HG03103 (cell line): ENCODE results near the gene LRRTM1.

Source experiments
- ATAC-seq: cut with Tn5 transposase; IDR thresholded peaks from one replicate; pipeline ENCODE4 v1.9.1; 2021; ENCODE audit warnings: low read depth; ENCODE audit not compliant: unreplicated experiment

LRRTM1 gene

DNA sequence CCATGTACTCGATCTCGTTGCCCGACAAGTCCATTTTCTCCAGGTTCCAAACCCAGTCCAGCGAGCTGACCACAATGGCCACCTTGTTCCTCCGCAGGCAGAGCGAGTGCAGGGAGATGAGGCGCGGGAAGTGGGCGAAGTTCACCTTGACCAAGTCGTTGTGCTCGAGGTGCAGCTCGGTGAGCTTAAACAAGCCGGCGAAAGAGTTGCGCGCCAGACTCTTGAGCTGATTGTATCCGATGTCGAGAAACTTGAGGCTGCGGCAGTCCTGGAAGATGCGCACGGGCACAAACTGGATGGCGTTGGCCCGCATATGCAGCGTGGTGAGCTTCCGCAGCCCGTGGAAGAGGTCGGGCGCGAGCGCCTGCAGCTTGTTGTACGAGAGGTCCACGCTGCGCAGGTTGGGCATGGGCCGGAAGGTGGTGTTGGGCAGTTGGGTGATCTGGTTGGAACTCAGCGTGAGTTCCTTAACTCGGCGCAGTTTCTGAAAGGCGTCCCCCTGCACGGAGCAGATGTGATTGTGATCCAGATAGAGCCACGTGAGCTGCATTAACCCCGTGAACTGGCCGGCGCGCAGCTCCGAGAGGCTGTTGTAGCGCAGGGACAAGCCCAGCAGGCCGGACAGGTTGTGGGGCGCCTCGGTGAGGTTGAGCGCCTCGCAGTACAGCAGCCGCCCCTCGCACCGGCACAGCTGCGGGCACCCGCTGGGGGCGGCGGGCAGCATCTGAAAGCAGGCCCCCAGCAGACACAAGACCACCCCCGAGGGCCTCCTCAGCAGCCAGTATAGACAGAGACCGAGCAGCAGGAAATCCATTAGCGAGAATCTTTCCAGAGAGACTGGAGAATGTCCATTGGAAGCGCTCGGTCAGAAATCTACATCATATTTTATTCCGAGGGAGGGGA is 1.3 kb downstream of the LRRTM1 start:
- no peak for ATAC-seq

GRCh38 chr2:80302314-80303005 is 2.1 kb downstream of the LRRTM1 start:
- no peak for ATAC-seq

DNA sequence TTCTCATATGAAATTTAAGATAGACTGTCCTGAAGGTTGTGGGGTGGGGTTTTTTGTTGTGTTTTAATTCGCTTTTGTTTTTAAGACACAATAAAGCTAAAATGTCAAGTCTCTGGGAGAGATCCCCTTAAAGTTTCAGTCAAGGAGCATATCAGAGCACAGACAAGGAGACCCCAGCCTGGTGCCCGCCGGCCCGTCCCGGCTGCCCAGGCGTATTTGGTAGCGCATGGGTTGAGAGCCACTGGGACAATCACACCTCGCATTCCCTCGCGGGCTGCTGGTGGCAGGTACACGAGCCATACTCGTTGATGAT is 2.6 kb downstream of the LRRTM1 start:
- no peak for ATAC-seq

GRCh38 chr2:80300954-80301353 is 3.6 kb downstream of the LRRTM1 start:
- no peak for ATAC-seq

DNA sequence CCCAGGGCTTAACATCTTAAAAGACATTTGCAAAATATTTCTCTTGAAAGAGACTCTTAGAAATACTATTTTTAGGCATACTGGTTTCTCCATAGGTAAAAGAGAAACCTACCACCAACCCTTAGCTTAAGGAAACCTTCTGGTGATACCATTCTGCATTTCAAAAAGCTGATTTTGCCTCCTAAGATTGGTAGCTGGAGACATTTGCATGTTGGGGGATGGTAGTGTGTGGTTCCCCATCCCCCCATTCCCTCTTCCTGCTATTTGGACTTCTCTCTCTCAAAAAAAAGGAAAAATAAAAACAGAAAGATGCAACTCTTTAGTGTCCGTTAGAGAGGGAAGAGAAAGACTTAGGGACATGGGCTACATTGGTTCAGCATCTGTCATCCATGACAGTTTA is 4.2 kb downstream of the LRRTM1 start:
- no peak for ATAC-seq

DNA sequence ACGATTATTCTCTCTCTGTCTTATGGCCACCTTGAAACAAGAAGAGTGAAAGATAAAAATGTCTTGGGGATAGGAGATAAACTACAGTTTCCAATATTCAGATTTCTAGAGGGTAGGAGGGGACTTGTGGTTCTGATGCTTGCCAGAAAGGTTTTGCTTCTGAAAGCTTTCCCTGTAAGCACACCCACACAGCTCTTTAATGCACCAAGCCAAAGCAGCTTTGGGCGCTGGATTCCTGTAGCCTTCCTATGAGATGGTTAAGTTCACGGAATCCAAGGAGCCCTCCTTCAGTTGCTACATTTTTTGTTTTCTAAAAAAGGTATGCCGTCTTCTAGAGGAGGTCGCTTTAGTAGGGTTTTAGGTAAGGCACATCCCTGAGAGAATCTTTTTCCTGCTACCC is 4.9 kb downstream of the LRRTM1 start:
- ATAC-seq: no peak

DNA sequence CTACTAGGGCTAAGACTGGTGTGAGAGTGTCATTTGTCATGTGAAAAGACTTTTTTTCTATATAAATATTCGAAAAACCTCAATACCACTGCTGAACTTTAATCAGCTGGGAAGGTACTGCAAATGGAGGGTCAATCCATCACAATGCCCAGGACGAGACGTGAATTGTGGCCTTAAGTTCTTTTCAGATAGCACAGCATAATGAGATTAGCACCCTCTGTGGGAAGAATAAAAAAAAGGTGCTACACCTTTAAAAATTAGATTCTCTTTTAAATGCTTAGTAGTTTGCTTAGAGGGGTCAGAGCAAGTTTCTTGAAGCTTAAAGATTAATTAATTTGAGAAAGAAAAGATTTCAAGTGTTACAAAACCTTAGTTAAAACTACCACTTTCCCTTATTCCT is 5.6 kb downstream of the LRRTM1 start:
- no peak for ATAC-seq

- ATAC-seq: no peak
Measured at GRCh38 chr2:80293039-80293438, 11.5 kb downstream of the LRRTM1 start.

DNA sequence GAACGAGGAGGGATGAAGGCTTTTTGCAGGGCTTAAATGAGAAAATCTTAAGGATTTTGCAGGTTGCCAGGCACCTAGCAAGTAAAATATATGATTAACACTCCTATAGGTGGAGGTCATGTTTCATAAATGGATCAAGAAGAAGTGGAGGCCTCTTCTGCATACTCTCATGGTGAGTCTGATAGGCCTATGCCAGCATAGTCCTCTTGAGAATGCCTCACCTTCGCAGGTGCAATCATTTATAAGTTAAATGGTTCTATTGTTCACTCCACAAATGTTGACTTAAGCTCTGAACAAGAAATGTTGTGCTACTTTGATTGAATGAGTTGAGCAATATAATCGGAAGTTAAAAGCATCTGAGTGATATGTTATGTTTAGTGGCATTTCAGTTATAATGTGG is 12.1 kb downstream of the LRRTM1 start:
- no peak for ATAC-seq

- no peak for ATAC-seq
Measured at GRCh38 chr2:80291656-80292055, 12.9 kb downstream of the LRRTM1 start.

GRCh38 chr2:80288576-80288975 is 16.0 kb downstream of the LRRTM1 start:
- ATAC-seq: no peak

GRCh38 chr2:80281049-80281448 is 23.5 kb downstream of the LRRTM1 start:
- no peak for ATAC-seq

DNA sequence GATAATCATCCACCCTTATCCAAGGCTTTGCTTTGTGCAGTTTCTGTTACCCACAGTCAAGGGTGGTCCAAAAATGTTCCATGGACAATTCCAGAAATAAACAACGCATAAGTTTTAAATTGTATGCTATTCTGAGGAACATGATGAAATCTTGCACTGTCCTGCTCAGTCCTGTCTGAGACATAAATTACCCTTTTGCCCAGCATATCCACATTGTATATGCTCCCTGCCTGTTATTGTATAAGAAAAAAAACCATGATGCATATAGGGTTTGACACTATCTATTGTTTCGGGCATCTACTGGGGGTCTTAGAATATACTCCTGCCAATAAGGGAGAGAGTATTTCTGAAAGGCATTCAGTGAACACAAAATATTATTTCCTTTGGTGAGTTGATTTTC is 24.0 kb downstream of the LRRTM1 start:
- no peak for ATAC-seq

GRCh38 chr2:80269806-80270205 is 34.7 kb downstream of the LRRTM1 start:
- ATAC-seq: no peak

GRCh38 chr2:80266231-80266630 is 38.3 kb downstream of the LRRTM1 start:
- ATAC-seq: no peak

- no peak for ATAC-seq
Measured at GRCh38 chr2:80259292-80259691, 45.3 kb downstream of the LRRTM1 start.

DNA sequence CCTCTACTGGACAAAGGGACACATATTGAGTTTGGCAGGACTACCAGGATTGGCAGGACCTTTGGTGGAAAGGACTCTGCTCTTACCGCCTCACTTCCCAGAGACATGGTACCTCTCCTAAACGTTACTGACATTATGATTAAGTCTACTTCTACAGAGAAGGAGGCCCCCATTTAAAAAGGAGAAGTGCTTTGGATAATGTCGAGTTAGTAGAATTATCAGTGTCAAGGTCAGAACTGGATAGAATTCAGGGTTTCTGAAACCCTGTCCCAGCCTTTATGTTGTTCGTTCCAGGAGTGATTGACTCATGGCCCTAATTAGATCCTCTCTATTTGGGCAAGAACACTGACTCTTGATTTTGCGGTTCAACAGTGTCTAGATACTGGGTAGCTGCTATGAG is 45.8 kb downstream of the LRRTM1 start:
- ATAC-seq: no peak

GRCh38 chr2:80258341-80258740 is 46.2 kb downstream of the LRRTM1 start:
- ATAC-seq: no peak

DNA sequence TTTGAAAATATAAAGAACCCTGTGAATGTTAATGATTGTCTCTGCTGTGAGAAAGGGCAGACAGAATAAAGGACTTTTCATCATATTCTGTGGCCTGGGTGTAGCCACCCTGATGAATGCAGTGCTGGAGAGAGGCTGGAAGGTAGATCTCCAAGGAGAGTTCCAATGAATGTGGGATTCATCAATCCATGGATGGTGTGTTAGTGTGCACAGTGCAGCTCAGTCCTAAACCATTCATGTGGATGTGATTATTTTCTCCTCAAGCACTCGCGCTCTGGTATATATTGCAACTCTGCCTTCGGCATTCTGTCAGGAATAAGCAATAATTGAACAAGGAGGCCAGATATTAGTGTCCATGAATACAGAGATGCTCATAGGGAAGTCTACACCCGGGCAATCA is 47.1 kb downstream of the LRRTM1 start:
- no peak for ATAC-seq

DNA sequence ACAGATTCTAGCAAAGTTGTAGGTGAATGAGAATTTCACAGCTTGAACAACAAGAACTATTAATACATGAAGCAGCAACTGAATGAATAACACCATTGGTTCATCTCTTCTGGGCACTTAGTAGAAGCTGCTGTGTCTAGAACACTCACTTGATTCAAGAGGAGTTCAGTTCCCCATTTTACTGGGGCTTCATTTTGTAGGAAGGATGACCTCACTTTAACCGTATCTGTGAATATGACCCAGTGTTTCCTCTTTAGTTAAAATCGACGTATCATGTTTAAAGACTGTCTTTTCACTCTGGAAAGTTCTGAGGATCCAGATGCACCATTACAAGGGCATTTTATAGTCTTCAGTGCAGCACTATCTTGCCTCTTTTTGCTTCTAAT is 47.8 kb downstream of the LRRTM1 start:
- ATAC-seq: no peak

DNA sequence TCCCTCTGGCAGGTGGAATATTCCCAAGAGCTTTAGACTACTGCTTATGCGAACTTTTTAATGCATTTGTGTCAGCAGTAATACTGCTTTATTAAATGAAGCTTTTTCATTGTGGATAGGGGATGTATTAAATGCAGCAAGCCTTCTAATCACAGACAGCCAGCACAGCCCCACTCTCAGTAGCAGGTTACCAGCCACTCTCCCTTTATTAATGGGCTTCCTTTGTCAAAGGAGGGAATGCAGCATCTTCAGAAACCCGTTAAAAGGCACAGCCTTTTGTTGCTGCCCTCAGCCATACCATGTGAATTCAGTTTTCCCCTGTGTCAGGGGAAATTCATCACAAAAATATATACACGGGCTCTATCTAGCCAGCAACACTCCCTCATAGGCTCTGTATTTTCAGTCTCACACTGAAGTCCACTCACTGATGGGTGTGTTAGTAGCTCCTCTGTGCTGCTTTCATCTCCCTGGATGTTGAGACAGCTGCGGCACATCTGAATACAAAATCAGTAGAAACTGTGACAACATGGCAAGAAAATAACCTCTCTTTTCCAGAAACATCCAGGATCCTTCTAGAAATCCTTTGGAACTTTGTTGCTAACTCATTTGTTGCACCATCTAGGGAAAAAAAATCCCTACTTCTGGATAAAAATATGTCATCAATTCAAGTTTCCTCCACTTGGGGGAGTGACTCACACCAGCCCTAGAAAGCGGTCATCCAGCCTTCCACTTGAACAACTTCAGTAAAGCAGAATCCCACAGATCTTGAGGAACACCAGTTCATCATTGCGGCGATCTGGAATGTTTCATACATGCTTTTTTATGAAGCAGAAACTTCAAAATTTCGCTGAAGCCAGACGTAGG is 48.4 kb downstream of the LRRTM1 start:
- ATAC-seq: no peak
